Esophagus muscularis mucosa (tissue), 4 donors: ENCODE data around the gene LRRC8C.

Experiments used
- CTCF ChIP-seq, 3 experiments: fragments of 200-600 bp in 2 of 3; fragments of 450-650 bp in 1 of 3; sonication (generic) in 2 of 3; IDR thresholded peaks; one replicate each; pipeline ENCODE4 v1.5.1; 2017 to 2019; ENCODE audit warnings: antibody characterized with exemption in 3 of 3, mild to moderate bottlenecking in 2 of 3, moderate library complexity in 1 of 3
- EP300 ChIP-seq: sonication (generic); formaldehyde crosslinking; IDR thresholded peaks from one replicate; pipeline ENCODE4 v1.6.1; 2017; ENCODE audit warnings: antibody characterized with exemption
- POLR2AphosphoS5 ChIP-seq, 2 donors: sonication (generic); formaldehyde crosslinking; IDR thresholded peaks; one replicate each; pipeline ENCODE4 v1.6.1; 2017; ENCODE audit warnings: antibody characterized with exemption in 2 of 2

GRCh38 chr1:89659322-89660081 is 26.6 kb downstream of the LRRC8C start:
- TF ChIP-seq CTCF (IDR thresholded peaks at IDR 0.05) (no peak), EP300 (no peak), POLR2AphosphoS5 (IDR thresholded peaks at IDR 0.05) (no peak)
